ENCODE measurements around the gene ZNF43.
"Not testable (repeated sequence)": the region's sequence is repeated elsewhere in the genome, so short reads cannot be mapped to it uniquely, and the experiment has no call there.

ZNF43 gene

DNA sequence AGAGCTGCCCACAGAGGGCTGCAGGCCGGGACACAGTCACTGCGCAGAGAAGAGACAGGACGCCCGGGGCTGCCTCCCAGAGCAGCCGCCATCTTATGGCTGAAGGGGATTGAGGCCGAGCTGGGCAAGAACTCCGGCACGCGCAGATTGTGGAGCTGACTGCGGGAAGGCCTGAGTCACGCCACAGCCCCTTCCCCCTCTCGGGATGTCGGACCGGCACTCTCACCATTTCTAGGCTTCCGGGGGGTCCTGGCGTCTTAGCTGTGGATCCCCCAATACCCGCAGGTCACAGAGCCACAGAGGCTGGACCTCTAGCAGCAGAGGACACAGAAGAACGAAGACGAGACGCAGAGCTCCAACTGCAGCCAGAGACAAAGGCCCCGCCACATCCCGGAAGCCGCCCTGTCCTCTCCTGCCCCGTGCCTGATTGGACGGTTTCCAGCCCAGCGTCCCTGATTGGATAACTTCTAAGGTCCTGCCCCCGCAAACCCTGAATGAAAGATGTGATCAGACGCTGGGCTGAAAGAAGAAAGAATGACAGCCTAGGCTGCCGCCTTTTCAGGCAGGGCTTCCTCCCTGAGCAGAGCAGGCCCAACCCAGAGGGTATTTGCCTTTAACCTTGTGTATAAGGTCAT lies at the start of gene ZNF43:
ZNF43 (minus strand) TSS at position 373 of the 635 bp plus-strand sequence; CDS start at position 229, 144 bp downstream.
- DNase-seq (ENCODE audit: low read depth in 2 of 3, low spot score in 1 of 3) = peak; percentile 87 to 89 (median 88)

DNA sequence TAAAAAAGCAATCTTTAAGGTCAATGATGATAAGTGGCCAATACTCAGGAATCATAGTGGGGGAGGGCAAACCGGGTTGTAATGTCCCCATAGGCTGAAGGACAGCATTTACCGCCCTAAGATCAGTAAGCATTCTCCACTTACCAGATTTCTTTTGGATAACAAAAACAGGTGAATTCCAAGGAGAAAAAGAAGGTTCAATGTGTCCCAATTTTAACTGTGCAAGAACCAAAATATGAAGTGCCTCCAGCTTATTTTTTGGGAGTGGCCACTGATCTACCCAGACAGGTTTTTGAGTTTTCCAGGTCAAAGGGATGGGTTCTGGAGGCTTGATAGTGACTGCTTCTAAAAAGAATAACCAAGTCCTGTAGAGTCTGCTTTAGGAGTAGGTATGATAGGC lies 49.5 kb upstream of the ZNF43 start:
- not testable (repeated sequence) for DNase-seq (ENCODE audit: low read depth in 2 of 3, low spot score in 1 of 3)

DNA sequence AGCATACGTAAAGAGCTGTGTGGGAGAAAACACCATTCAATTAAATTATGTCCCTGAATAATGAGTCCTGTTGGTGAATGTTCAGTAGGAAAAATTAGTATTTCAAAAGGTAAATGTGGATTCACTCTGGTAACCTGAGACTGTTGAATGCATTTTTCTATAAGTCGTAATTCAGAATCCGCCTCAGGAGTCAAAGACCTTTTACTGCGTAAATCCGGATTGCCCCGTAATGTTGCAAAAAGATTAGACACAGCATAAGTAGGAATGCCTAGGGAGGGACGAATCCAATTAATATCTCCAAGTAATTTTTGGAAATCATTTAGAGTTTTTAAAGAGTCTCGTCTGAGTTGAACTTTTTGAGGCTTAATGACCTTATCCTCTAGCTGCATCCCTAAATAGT lies 48.8 kb upstream of the ZNF43 start:
- DNase-seq (ENCODE audit: low read depth in 2 of 3, low spot score in 1 of 3) = not testable (repeated sequence)

DNA sequence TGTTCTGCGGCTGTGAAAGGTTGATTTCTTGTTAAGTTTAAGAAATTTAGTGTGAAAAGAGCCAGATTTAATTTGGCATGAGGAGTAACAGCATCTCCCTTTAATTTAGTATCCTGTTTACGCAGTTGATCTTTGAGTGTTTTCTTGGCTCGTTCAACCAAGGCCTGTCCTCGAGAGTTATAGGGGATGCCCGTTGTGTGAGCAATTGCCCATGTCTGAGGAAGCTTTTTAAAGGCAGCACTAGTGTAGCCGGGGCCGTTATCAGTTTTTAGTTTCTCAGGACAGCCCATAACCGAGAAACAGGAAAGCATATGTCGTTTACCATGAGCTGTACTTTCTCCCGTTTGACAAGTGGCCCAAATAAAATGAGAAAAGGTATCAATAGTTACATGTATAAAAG lies 47.5 kb upstream of the ZNF43 start:
- DNase-seq (ENCODE audit: low read depth in 2 of 3, low spot score in 1 of 3) = no peak

DNA sequence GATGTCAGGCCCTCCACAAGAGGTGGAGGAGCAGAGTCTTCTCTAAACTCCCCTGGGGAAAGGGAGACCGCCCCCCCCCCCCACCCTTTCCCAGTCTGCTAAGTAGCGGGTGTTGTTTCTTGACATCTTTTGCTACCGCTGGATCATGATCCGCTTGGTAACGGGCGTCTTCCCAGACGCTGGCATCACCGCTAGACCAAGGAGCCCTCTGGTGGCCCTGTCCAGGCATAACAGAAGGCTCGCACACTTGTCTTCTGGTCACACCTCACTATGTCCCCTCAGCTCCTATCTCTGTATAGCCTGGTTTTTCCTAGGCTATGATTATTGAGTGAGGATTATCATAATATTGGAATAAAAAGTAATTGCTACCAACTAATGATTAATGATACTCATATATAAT lies 44.8 kb upstream of the ZNF43 start:
- DNase-seq (ENCODE audit: low read depth in 2 of 3, low spot score in 1 of 3) = peak in 2 of 3 donors; percentile 4 to 11

DNA sequence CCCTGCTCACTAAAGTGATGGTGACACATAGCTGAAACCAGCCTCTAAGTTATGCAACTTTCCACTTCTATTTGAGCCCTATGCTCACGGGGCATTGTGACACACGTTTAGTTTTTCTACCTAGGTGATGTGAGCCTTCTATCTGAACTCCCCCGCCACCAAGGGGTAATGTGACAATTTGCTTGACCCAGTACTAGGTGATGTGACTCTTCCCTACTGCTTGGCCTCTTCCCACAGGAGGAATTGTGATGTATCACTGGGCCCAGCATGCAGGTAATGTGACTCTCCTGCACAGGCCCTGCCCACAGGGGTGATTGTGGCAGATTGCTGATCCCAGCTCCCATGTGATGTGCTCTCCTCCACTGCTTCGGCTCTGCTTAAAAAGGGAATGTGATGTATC lies 42.7 kb upstream of the ZNF43 start:
- DNase-seq (ENCODE audit: low read depth in 2 of 3, low spot score in 1 of 3) = no peak

DNA sequence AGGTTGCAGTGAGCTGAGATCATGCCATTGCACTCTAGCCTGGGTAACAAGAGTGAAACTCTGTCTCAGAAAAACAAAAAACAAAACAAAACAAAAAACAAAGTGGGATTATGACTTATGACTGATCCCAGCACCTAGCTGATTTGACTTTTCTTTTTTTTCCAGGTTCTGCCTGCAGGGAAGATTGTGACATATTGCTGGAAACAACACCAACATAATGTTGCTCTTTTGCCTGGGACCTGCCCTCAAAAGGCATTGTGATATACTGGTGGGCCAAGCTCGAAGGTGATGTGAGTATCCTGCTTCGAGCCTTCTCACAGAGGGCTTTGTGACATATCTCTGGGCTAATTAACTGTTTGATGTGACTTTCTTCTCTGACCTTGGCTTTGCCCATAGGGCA lies 42.0 kb upstream of the ZNF43 start:
- no peak for DNase-seq (ENCODE audit: low read depth in 2 of 3, low spot score in 1 of 3)

DNA sequence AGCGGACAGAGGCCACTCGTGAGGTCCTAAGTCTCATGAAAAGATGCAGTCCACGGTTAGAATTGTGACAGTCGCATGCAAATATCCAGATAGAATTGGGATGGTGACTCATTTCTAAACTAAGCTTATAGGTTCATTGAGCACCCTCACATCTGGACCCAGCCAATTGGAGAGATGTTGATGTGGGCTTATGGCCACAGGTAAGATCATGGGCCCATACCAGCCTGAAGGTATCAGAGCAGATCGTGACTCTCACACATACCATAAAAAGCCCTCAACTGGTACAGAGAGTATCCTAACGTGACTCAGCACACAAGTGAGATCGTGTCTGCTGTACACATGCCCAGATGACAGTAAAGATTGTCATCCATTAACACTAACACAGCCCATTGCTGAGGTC lies 40.6 kb upstream of the ZNF43 start:
- not testable (repeated sequence) for DNase-seq (ENCODE audit: low read depth in 2 of 3, low spot score in 1 of 3)

DNA sequence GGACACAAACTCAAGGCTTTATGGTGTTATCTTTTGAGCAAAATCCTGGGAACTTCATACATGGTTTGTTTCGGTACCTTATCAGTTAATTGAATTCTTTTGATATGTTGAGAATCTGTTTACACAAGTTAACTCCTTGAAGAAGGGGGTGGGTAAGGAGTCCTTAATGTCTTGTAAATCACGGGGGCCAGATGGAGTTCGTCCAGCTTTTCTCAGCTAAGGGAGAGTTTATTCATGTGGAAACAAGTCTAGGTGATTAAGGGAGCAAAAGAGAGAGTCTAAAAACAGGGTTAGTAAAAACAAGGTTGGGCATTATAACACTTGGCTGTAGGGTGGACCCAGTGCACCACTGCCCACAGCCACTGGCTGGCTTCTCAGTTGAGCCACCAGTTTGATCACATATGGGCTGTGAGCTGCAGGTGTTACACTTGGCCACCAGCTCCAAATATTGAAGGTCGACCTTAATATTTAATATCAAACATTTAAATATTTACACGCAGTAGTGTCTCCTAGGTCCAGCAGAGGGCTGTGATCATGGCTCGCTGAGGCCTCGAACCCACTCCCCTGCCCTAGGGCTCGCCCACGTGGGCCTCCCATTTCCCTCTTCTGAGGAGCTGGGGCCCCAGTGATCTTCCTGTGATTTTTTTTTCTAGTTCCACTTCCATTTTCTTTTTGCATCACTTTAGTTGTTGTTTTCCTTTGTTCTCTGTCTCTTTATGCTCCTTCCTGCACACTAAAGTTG lies 21.0 kb upstream of the ZNF43 start:
- no peak for DNase-seq (ENCODE audit: low read depth in 2 of 3, low spot score in 1 of 3)

DNA sequence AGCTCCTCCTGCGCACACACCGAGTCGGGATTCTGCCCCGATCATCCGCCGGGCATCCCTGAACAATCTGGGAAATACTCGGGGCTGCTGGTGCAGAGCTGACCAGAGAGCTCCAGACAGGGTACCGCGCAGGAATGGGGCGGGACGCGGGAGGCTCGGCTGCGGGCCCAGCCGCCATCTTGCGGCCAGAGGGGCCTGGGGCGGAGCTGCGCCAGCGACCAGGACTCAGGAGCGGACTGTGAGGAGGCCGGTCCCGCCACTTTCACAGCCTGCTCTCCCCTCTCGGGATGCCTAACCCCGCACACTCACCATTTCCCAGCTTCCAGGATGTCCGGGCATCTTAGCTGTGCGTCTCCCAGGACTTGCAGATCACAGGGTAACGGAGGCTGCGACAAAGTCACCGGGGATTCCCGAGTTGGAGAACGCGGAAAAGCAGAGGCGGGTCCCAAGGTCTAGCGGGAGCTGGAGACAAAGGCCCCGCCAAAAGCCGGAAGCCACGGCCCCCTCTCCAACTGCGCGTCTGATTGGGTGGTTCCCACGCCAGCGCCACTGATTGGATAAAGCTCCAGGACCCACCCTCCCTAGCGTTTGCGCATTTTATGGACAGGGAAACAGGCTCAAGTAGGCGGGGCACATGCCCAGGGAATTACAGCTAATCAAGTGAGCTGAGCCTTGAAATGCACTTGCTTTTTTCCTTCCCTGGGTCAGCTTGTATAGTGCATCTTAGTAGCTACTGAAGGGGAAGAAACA lies 15.8 kb upstream of the ZNF43 start:
- DNase-seq (ENCODE audit: low read depth in 2 of 3, low spot score in 1 of 3) = peak; percentile 88 to 90 (median 89)

DNA sequence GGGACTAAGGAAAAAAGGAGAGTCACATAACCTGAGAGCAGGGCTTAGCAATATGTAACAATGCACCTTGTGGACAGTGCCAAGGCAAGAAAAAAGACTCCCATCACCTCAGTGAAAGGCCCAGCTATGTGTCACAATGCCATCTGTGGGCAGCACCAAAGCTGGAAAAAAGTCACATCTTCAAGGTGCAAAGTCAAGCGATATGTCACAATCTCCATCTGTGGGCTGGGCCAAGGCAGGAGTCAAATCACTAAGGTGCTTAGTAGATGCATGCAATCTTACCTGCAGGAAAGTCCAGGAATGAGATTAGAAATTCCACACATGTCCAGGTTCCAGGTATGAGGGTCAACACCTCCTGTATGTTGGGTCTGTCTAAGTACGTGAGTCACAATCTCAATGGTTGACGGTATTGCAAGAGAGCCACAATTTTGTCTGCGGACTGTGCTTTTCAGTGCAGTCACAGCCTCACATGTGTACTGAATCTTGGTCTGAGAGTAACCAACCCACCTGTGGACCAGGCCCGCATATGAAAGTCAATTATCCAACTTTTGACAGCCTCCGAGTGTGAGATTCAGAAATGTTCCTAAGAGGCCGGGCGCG lies 14.8 kb upstream of the ZNF43 start:
- no peak for DNase-seq (ENCODE audit: low read depth in 2 of 3, low spot score in 1 of 3)

DNA sequence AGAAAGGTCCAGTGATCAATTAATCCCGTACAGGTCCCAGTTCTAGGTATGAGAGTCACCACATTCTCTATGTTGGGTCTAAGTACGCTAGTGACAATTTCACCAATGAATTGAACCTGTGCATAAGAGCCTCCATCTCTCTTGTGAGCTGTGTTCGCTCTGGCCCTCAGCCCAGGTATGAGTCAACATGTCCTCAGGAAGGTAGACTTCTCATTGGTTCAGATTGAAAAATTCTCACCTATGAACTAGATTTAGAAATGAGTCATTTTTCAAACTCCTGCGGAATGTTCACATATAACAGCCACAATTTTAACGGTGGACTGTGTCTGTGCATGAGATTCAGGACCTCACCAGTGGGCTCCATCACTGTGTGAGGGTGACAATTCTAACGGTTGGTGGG lies 12.7 kb upstream of the ZNF43 start:
- no peak for DNase-seq (ENCODE audit: low read depth in 2 of 3, low spot score in 1 of 3)

DNA sequence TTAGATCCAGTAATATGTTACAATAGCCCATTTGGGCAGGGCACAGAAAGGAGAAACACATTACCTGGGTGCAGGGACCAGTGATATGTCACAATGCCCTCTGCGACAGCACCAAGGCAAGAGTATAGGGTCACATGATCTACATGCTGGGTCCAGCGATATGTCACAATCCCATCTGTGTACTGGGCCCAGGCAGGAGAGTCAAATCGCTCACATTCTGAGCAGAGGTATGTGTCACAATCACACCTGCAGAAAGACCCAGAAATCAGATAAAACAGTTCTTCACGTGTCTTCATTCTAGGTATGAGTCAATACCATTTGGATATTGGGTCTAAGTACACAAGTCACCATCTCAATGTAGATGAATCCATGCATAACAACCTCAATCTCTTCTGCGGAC lies 7.1 kb upstream of the ZNF43 start:
- DNase-seq (ENCODE audit: low read depth in 2 of 3, low spot score in 1 of 3) = no peak

DNA sequence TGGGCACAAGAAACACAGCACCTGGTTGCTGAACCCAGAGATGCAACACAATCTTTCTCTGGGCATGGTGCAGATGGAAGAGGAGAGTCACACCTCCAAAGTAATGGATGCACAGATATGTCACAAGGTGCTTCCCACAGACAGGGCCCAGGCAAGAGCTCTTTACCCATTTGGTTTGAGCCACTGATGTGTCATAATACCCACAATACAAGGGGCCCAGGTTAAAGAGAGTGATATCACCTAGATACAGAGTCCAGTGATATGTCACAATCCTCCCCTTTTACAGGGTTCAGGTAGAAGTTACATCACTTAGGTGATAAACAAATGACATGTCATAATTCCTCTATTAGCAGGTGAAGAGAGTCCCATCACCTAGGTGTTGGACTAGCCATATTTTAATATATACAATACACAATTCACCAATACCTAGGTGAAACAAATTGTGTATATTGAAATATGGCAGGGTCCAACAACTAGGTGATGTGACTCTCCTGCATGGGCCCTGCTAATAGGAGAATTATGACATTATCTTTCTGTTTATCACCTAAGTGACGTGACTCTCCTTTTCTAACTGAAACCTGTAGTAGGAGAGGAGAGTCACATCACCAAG lies 5.6 kb upstream of the ZNF43 start:
- no peak for DNase-seq (ENCODE audit: low read depth in 2 of 3, low spot score in 1 of 3)

DNA sequence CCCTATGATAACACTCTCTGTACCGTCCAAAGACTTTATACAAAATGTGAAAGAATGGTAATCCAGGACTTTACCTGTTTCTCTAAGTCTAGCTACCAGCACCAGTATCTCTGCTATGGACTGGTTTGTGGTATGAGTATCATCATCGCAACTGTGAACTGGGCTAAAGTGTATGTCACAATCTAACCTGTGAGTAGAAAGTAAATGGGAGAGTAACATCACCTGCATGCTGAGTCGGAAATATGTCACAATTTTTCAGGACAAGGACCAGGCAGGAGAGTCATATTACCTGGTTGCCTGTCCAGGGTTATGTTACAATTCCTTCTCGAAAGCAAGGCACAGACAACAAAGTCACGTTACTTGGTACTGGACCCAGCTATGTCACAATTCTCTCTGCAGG lies 5.1 kb upstream of the ZNF43 start:
- no peak for DNase-seq (ENCODE audit: low read depth in 2 of 3, low spot score in 1 of 3)

DNA sequence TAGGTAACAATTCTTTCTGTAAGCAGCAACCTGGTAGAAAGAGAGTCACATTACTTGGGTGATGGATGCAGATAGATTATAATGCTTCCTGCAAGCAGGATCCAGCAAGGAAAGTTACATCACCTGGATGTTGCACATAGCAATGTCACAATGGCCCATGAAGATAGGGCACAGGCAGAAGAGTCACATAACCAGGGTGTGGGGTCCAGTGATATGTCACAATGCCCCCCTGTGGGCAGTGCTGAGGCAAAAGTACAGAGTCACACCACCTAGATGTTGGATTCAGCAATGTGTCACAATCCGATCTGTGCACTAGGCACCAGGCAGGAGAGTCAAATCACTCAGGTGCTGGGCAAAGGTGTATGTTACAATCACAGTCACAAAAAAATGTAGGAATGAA lies 4.0 kb upstream of the ZNF43 start:
- no peak for DNase-seq (ENCODE audit: low read depth in 2 of 3, low spot score in 1 of 3)

DNA sequence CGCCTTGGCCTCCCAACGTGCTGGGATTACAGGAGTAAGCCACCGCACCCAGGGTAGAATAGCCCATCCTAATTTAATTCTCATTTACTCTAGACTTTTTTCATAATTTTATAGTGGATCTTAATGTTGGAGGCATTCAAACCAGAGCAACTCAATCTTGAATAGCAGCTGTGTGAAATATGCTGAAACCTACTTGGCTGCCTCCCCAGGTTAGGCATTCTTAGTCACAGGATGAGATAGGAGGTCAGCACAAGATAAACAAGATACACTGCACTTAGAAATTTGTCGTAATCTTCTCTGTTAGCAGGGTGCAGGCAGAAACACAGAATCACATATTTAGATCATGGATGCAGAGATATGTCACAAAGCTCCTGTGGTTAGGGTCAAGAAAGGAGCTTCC lies 2.7 kb upstream of the ZNF43 start:
- no peak for DNase-seq (ENCODE audit: low read depth in 2 of 3, low spot score in 1 of 3)

DNA sequence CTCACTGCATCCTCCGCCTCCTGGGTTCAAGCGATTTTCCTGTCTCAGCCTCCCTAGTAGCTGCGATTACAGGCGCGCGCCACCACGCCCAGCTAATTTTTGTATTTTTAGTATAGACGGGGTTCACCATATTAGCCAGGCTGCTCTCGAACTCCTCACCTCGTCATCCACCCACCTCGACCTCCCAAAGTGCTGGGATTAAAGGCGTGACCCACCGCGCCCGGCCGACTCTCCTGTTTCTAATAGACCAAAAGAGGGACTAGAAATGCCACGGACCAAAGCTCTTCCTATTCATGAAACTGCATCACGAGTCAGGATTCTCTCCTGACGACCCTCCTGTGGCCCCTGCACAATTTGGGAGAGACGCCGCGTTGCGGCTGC lies 563 bp downstream of the ZNF43 start:
- no peak for DNase-seq (ENCODE audit: low read depth in 2 of 3, low spot score in 1 of 3)

DNA sequence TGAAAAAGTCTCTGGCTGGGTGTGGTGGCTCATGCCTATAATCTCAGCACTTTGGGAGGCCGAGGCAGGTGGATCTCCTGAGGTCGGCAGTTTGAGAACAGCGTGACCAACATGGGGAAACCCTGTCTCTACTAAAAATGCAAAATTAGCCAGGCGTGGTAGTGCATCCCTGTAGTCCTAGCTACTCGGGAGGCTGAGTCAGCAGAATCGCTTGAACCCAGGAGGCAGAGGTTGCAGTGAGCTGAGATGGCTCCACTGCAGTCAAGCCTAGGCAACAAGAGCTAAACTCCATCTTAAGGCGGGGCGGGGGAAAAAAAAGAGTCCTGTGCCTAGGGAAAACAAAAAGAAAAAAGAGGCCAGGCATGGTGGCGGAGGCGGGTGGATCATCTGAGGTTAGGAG lies 2.2 kb downstream of the ZNF43 start:
- no peak for DNase-seq (ENCODE audit: low read depth in 2 of 3, low spot score in 1 of 3)

DNA sequence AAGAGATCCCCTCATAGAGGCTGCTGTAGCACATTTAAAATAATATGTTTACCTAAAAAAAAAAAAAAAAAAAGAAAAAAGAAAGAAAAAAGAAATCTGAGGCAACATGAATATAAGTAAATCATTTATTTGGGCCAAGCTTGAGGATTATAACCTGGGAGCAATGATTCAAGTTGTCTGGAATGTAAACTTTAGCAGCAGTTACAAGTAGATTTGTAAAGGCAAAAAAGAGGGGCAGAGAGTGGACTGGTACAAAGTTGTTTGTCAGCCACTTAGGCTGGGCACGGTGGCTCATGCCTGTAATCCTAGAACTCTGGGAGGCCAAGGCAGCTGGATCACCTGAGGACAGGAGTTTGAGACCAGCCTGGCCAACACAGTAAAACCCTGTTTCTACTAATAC lies 11.3 kb downstream of the ZNF43 start:
- DNase-seq (ENCODE audit: low read depth in 2 of 3, low spot score in 1 of 3) = no peak

DNA sequence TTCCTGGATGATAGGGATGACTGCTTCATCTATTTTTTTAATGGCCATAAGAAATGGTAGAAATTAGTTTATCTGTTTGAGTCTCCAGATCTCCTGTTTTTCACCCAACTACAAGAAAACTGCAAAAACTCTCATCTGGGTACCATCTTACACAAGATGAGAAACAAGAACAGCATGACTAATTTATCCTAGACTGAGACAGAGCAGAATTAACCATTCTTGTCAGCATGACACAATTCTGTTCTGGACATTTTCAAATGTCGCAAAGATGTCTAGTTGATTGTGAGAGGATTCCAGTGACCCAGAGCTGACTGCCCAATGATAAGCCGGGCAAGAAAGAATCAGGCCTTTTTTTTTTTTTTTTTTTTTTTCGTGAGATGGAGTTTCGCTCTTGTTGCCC lies 12.8 kb downstream of the ZNF43 start:
- DNase-seq (ENCODE audit: low read depth in 2 of 3, low spot score in 1 of 3) = no peak

Data from stimulated activated CD4-positive, alpha-beta T cell treated with anti-CD3 and anti-CD28 coated beads, Interleukin-12 subunit alpha, Interleukin-12 subunit beta, amount 100 ng/mL, for 48 hours (primary cell).